ENCODE results near the gene PDE6G. TPM values are rescaled to one million over a fixed set of nuclear protein-coding genes. Genes with fewer than 3 reads are reported as not detected.

PDE6G gene
- total RNA-seq, 1 donor from 2014 or later: not detected

DNA sequence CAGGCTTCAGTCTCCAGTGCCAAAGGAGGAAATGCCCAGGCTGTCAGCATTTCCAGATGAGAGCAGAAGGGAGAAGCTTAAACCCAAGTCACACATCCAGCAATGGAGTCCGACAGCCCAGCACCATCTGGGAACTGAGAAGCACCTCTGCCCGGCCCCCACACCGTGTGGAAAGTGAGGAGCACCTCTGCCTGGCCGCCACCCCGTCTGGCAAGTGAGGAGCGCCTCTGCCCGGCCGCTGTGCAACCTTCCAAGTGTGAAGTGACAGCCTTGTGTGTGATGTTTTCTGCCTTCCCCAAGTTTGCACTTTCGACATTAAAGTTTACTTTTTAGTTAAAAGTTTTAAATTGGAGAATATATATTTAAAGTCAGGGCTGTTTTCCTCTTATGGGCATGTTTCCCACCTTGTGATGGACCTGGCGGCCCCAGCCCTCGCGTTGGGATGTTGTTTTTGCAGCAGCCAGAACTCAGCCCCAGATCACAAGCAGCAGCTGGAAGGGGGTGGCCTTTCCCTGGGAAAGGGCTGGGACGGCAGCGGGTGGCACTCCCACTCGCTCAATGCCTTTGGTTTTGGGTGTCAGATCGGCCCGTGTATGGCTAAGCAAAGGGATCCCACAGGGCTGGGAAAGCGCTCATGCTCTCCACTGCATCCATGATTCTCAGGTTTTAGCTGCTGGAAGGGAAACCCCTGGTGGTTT is 17.4 kb upstream of the PDE6G start:
- Mint-ChIP-seq H3K36me3 (peaks cover 10% of the 10 kb centered on the region), H3K9me3 (no peaks in the 10 kb centered on the region)

DNA sequence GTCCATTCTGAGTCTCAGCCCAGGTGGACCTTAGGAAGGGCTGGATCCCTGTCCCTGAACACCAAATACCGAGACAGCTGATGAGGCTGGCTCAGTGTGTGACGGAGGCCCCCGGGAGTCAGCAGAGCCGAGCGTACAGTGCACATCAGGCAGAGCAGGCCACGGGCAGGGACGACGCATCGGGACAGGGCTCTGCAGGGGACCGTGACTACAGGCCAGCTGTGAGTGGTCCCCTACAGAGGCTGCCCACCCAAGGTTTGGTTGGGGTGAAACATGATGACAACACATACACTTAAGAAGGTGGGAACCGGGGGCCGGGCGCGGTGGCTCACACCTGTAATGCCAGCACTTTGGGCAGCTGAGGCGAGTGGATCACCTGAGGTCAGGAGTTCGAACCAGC is 16.6 kb upstream of the PDE6G start:
- no peak overlapping the region for H3K4me2 ChIP-seq
- Mint-ChIP-seq H3K27ac (no peak overlapping the region), H3K36me3 (peaks cover 12% of the 10 kb centered on the region), H3K27me3 (ENCODE audit: insufficient read depth, low read depth) (no peaks in the 10 kb centered on the region), H3K9me3 (no peaks in the 10 kb centered on the region), H3K4me3 (peak overlapping the region; percentile 46), H3K4me1 (peaks cover 6% of the 10 kb centered on the region)
- peaks cover 26% of the 10 kb centered on the region for H3F3A ChIP-seq (ENCODE audit: low read depth)
- TF ChIP-seq EZH2phosphoT487 (IDR thresholded peaks at IDR 0.05) (no peak), EZH2 (IDR thresholded peaks at IDR 0.05) (no peak)
- TF ChIP-seq, protein P1, sequence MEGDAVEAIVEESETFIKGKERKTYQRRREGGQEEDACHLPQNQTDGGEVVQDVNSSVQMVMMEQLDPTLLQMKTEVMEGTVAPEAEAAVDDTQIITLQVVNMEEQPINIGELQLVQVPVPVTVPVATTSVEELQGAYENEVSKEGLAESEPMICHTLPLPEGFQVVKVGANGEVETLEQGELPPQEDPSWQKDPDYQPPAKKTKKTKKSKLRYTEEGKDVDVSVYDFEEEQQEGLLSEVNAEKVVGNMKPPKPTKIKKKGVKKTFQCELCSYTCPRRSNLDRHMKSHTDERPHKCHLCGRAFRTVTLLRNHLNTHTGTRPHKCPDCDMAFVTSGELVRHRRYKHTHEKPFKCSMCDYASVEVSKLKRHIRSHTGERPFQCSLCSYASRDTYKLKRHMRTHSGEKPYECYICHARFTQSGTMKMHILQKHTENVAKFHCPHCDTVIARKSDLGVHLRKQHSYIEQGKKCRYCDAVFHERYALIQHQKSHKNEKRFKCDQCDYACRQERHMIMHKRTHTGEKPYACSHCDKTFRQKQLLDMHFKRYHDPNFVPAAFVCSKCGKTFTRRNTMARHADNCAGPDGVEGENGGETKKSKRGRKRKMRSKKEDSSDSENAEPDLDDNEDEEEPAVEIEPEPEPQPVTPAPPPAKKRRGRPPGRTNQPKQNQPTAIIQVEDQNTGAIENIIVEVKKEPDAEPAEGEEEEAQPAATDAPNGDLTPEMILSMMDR (IDR thresholded peaks at IDR 0.05): no peak
- DNase-seq (ENCODE audit: low spot score): no peak
- H3K27ac ChIP-seq: no peak overlapping the region
- H3K9ac ChIP-seq: no peak overlapping the region
- no peak overlapping the region for H2AFZ ChIP-seq (replicated peaks)
- no peaks in the 10 kb centered on the region for H3K27me3 ChIP-seq
- no peak overlapping the region for H3K4me3 ChIP-seq
- H3K36me3 ChIP-seq: peaks cover 6% of the 10 kb centered on the region
- no peaks in the 10 kb centered on the region for H3K9me3 ChIP-seq (ENCODE audit: low read depth)
- peaks cover 14% of the 10 kb centered on the region for H4K20me1 ChIP-seq (ENCODE audit: low read depth)
- peaks cover 23% of the 10 kb centered on the region for H3K79me2 ChIP-seq (ENCODE audit: low read depth)
- peaks cover 4% of the 10 kb centered on the region for H3K4me1 ChIP-seq

More for the DNA sequence above, 17.4 kb upstream of the PDE6G start:
- Histone ChIP-seq H3K79me2 (ENCODE audit: low read depth) (peaks cover 16% of the 10 kb centered on the region), H3K9ac (no peak overlapping the region), H3K27ac (no peak overlapping the region), H3K27me3 (no peaks in the 10 kb centered on the region), H3K9me3 (ENCODE audit: low read depth) (no peaks in the 10 kb centered on the region), H3K36me3 (no peaks in the 10 kb centered on the region), H3K4me1 (no peaks in the 10 kb centered on the region), H3K4me2 (no peak overlapping the region), H3K4me3 (no peak overlapping the region), H2AFZ (replicated peaks) (no peak overlapping the region), H4K20me1 (ENCODE audit: low read depth) (peaks cover 10% of the 10 kb centered on the region), H3F3A (ENCODE audit: low read depth) (peaks cover 24% of the 10 kb centered on the region)
- DNase-seq (ENCODE audit: low spot score): no peak
- Mint-ChIP-seq H3K4me3 (no peak overlapping the region), H3K4me1 (no peaks in the 10 kb centered on the region), H3K27ac (no peak overlapping the region), H3K27me3 (ENCODE audit: insufficient read depth, low read depth) (no peaks in the 10 kb centered on the region)
- no peak for TF ChIP-seq EZH2 (IDR thresholded peaks at IDR 0.05)
- TF ChIP-seq, protein P1 (IDR thresholded peaks at IDR 0.05): no peak
- no peak for TF ChIP-seq EZH2phosphoT487 (IDR thresholded peaks at IDR 0.05)

DNA sequence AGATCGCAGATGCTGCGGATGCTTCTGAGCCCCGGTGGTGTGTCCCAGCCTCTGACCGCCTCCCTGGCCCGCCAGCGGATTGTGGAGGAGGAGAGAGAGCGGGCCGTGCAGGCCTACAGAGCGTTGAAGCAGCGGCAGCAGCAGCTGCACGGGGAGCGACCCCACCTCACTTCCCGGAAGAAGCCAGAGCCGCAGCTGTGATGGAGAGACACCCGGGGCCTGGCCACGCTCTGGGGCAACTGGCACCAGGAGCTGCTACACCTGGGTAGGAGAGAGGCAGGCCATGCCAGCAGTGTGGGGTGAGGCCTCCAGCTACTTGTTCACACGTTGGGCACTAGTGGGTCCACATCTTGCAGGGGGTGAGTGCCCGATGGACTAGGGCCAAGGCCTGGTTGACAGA is 16.2 kb upstream of the PDE6G start:
- peaks cover 3% of the 10 kb centered on the region for H3K27me3 Mint-ChIP-seq (ENCODE audit: insufficient read depth, low read depth)
- H3K36me3 ChIP-seq: peaks cover 6% of the 10 kb centered on the region
- H3K4me1 ChIP-seq: peaks cover 8% of the 10 kb centered on the region
- H3K27ac Mint-ChIP-seq: no peak overlapping the region
- peaks cover 10% of the 10 kb centered on the region for H3K4me1 Mint-ChIP-seq
- no peaks in the 10 kb centered on the region for H3K27me3 ChIP-seq
- H3K27ac ChIP-seq: no peak overlapping the region
- H3F3A ChIP-seq (ENCODE audit: low read depth): peaks cover 29% of the 10 kb centered on the region
- peaks cover 16% of the 10 kb centered on the region for H3K36me3 Mint-ChIP-seq
- H3K9ac ChIP-seq: no peak overlapping the region
- H4K20me1 ChIP-seq (ENCODE audit: low read depth): peaks cover 14% of the 10 kb centered on the region
- no peaks in the 10 kb centered on the region for H3K9me3 ChIP-seq (ENCODE audit: low read depth)
- no peaks in the 10 kb centered on the region for H3K9me3 Mint-ChIP-seq
- no peak overlapping the region for H3K4me2 ChIP-seq
- H3K4me3 ChIP-seq: no peak overlapping the region
- no peak overlapping the region for H3K4me3 Mint-ChIP-seq
- TF ChIP-seq EZH2phosphoT487 (IDR thresholded peaks at IDR 0.05): no peak
- no peak for TF ChIP-seq EZH2 (IDR thresholded peaks at IDR 0.05)
- TF ChIP-seq, protein P1 (IDR thresholded peaks at IDR 0.05): no peak
- H3K79me2 ChIP-seq (ENCODE audit: low read depth): peaks cover 28% of the 10 kb centered on the region
- no peak for DNase-seq (ENCODE audit: low spot score)
- H2AFZ ChIP-seq (replicated peaks): no peak overlapping the region
